HG03139 (cell line): ENCODE results near the gene ALLC.
"Not testable (repeated sequence)": the region's sequence is repeated elsewhere in the genome, so short reads cannot be mapped to it uniquely, and the experiment has no call there.

ENCODE experiments used
- ATAC-seq: cut with Tn5 transposase; IDR thresholded peaks from one replicate; pipeline ENCODE4 v1.9.1; 2021; ENCODE audit not compliant: unreplicated experiment

Gene ALLC

GRCh38 chr2:3657881-3658280 is at the start of gene ALLC:
Gene ALLC, plus strand, starts transcription at chr2:3658200. Its CDS starts 12,958 bp downstream, at chr2:3671158.
- ATAC-seq, result no peak

- no peak for ATAC-seq
These were observed 49.4 kb upstream of the ALLC start for GRCh38 chr2:3608373-3609278.

- peak; percentile 49 for ATAC-seq
These were observed 48.7 kb upstream of the ALLC start for GRCh38 chr2:3609279-3609673.

GRCh38 chr2:3610415-3610814 is 47.6 kb upstream of the ALLC start:
- no peak for ATAC-seq

GRCh38 chr2:3610881-3611505 is 47.0 kb upstream of the ALLC start:
- no peak for ATAC-seq

GRCh38 chr2:3611589-3611988 is 46.4 kb upstream of the ALLC start:
- ATAC-seq, result no peak

GRCh38 chr2:3612639-3613523 is 45.1 kb upstream of the ALLC start:
- no peak for ATAC-seq

- ATAC-seq, result no peak
These were observed 44.5 kb upstream of the ALLC start for GRCh38 chr2:3613524-3613905.

GRCh38 chr2:3614743-3615142 is 43.3 kb upstream of the ALLC start:
- not testable (repeated sequence) for ATAC-seq

- not testable (repeated sequence) for ATAC-seq
These were observed 42.3 kb upstream of the ALLC start for GRCh38 chr2:3615541-3616200.

- ATAC-seq, result not testable (repeated sequence)
These were observed 41.4 kb upstream of the ALLC start for GRCh38 chr2:3616435-3617197.

- ATAC-seq, result no peak
These were observed 40.7 kb upstream of the ALLC start for GRCh38 chr2:3617198-3617890.

- no peak for ATAC-seq
These were observed 39.6 kb upstream of the ALLC start for GRCh38 chr2:3618367-3618766.

GRCh38 chr2:3619033-3619432 is 39.0 kb upstream of the ALLC start:
- ATAC-seq, result no peak

- not testable (repeated sequence) for ATAC-seq
These were observed 38.3 kb upstream of the ALLC start for GRCh38 chr2:3619661-3620060.

- no peak for ATAC-seq
These were observed 37.2 kb upstream of the ALLC start for GRCh38 chr2:3620834-3621233.

GRCh38 chr2:3622967-3623366 is 35.0 kb upstream of the ALLC start:
- ATAC-seq, result no peak

GRCh38 chr2:3624059-3624794 is 33.8 kb upstream of the ALLC start:
- no peak for ATAC-seq

- ATAC-seq, result no peak
These were observed 32.8 kb upstream of the ALLC start for GRCh38 chr2:3625186-3625585.
